ENCODE data around the gene PHACTR2.

- TF ChIP-seq TAF1 (conservative IDR thresholded peaks at IDR 0.05) (no peak), CTCF (IDR thresholded peaks at IDR 0.05; ENCODE audit: low read depth, low read length, missing input control) (no peak), ZBTB33 (IDR thresholded peaks at IDR 0.05) (no peak), MAX (IDR thresholded peaks at IDR 0.05) (no peak)
Measured at GRCh38 chr6:143823548-143823947, 145.8 kb downstream of the PHACTR2 start.
